CD8-positive, alpha-beta memory T cell (primary cell): ENCODE measurements around the gene ARHGEF26. TPM values are rescaled to one million over a fixed set of nuclear protein-coding genes. Genes with fewer than 3 reads are reported as not detected.

Experiments used
- CTCF ChIA-PET: fragments of 350-600 bp; sonication (Branson Sonifier 250); formaldehyde crosslinking; loops from one replicate; lab custom pipeline; 2021; ENCODE audit warnings: antibody characterized with exemption; lab: Charles Lee
- POLR2A ChIA-PET: fragments of 350-600 bp; sonication (Branson Sonifier 250); formaldehyde crosslinking; loops from one replicate; lab custom pipeline; 2021; ENCODE audit warnings: antibody characterized with exemption; lab: Charles Lee
- DNase-seq, 5 donors: peaks; one replicate each; pipeline versions ENCODE4 v3.0.0 to v3.0.0-alpha.2; 2020 to 2022; ENCODE audit warnings: mixed read lengths in 1 of 5
- H3K27ac ChIP-seq: one replicate; pipeline ENCODE4 v1.7.0; 2013; ENCODE audit warnings: low read depth, mild to moderate bottlenecking, low read length, moderate library complexity
- H3K27me3 ChIP-seq: 2 replicates; pipeline ENCODE4 v1.7.0; 2013; ENCODE audit warnings: low read length, mild to moderate bottlenecking; ENCODE audit not compliant: insufficient read depth, poor library complexity, severe bottlenecking
- H3K36me3 ChIP-seq: 2 replicates; pipeline ENCODE4 v1.7.0; 2013; ENCODE audit warnings: mild to moderate bottlenecking, low read length, moderate library complexity; ENCODE audit not compliant: insufficient read depth
- H3K4me1 ChIP-seq: 2 replicates; pipeline ENCODE4 v1.7.0; 2013; ENCODE audit warnings: mild to moderate bottlenecking, low read length, moderate library complexity; ENCODE audit not compliant: insufficient read depth
- H3K4me3 ChIP-seq: 2 replicates; pipeline ENCODE4 v1.7.0; 2013; ENCODE audit warnings: mild to moderate bottlenecking, low read length
- H3K9me3 ChIP-seq: 2 replicates; pipeline ENCODE4 v1.7.0; 2013; ENCODE audit warnings: mild to moderate bottlenecking, low read length
- H3K27ac Mint-ChIP-seq, 8 donors: one replicate each; pipeline ENCODE4 v1.8.0; 2020 to 2021; ENCODE audit warnings: mixed read lengths in 8 of 8, mild to moderate bottlenecking in 6 of 8, inconsistent platforms in 3 of 8, moderate library complexity in 3 of 8
- H3K27me3 Mint-ChIP-seq, 2 donors: one replicate each; pipeline ENCODE4 v1.8.0; 2020 to 2021; ENCODE audit warnings: mixed read lengths in 2 of 2, mild to moderate bottlenecking in 1 of 2, moderate library complexity in 1 of 2
- H3K36me3 Mint-ChIP-seq, 3 donors: one replicate each; pipeline ENCODE4 v1.8.0; 2020 to 2021; ENCODE audit warnings: mixed read lengths in 3 of 3, inconsistent platforms in 1 of 3, mild to moderate bottlenecking in 1 of 3
- H3K4me1 Mint-ChIP-seq, 3 donors: one replicate each; pipeline ENCODE4 v1.8.0; 2020 to 2021; ENCODE audit warnings: mixed read lengths in 3 of 3, inconsistent platforms in 1 of 3, mild to moderate bottlenecking in 1 of 3
- H3K4me3 Mint-ChIP-seq, 7 donors: one replicate each; pipeline ENCODE4 v1.8.0; 2020 to 2021; ENCODE audit warnings: mixed read lengths in 7 of 7, mild to moderate bottlenecking in 6 of 7, moderate library complexity in 4 of 7, inconsistent platforms in 2 of 7
- H3K9me3 Mint-ChIP-seq, 5 donors: one replicate each; pipeline ENCODE4 v1.8.0; 2020 to 2022; ENCODE audit warnings: mixed read lengths in 5 of 5, mild to moderate bottlenecking in 3 of 5, moderate library complexity in 2 of 5, inconsistent platforms in 1 of 5
- polyA plus RNA-seq: library from polyadenylated mRNA; unstranded; fragments of 300-500 nt; fragmentation: Illumina TruSeq; gene quantifications from one replicate; pipeline ENCODE4 v1.2.3, GENCODE V29; 2021
- total RNA-seq, 2 experiments: library from RNA; stranded (reverse); gene quantifications; one replicate each; pipeline ENCODE4 v1.2.3, GENCODE V29; 2021

The ARHGEF26 gene, protein sequence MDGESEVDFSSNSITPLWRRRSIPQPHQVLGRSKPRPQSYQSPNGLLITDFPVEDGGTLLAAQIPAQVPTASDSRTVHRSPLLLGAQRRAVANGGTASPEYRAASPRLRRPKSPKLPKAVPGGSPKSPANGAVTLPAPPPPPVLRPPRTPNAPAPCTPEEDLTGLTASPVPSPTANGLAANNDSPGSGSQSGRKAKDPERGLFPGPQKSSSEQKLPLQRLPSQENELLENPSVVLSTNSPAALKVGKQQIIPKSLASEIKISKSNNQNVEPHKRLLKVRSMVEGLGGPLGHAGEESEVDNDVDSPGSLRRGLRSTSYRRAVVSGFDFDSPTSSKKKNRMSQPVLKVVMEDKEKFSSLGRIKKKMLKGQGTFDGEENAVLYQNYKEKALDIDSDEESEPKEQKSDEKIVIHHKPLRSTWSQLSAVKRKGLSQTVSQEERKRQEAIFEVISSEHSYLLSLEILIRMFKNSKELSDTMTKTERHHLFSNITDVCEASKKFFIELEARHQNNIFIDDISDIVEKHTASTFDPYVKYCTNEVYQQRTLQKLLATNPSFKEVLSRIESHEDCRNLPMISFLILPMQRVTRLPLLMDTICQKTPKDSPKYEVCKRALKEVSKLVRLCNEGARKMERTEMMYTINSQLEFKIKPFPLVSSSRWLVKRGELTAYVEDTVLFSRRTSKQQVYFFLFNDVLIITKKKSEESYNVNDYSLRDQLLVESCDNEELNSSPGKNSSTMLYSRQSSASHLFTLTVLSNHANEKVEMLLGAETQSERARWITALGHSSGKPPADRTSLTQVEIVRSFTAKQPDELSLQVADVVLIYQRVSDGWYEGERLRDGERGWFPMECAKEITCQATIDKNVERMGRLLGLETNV
- total RNA-seq (under 1 TPM; 0.09 to 0.13 TPM), polyA plus RNA-seq (0.08 TPM)

DNA sequence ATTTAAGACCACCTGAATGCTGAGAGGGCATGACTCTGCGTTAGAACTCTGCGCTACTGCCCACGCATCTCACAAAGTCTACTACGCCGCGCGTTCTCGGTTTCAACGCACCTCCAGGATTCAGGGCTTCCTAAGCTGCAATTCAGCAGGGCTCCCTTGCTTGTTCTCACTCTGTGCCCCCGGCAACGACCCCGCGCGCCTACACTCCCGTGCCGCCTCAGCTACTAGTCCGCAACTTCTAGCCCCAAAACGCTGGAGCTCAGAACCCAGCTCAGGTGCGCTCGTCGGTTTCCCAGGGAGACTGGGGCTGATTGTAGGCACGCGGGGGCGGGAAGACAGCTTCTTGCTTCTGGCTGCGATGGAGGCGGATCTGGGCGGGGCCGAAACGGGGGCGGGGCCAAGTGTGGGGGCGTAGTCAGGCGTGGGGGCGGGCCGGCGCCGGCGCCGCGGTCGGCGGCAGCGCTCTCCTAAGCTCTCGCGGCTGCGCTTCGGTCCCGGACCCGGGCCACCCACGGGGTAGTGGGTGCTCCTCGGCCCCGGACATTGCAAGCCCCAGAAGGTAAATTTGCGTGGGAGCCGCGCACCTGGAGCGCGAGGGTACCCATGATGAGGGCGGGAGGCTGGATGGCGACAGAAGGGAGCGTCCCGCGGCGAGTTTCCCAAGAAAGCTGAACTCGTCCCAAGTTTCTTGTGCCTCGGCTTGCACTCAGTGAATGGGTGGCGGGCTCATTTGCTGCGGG is at the start of gene ARHGEF26:
Gene ARHGEF26 (plus strand): TSS at position 430 of the 740 bp plus-strand sequence. CDS start 603 bp downstream, outside the sequence.
- DNase-seq = peak; percentile 23 to 65 (median 38)
- peak within 1 kb of the TSS; percentile 50 for H3K4me3 ChIP-seq
- no peak within 1 kb of the TSS for H3K27ac ChIP-seq
- Mint-ChIP-seq H3K4me1 (peaks cover 19 to 29% (median 22%) of the 10 kb centered on the region in 3 donors), H3K27ac (peak within 1 kb of the TSS in 2 of 8 donors; percentile 12 to 48), H3K4me3 (peak within 1 kb of the TSS; percentile 49 to 88 (median 75)), H3K9me3 (peaks cover 0 to 3% (median 0%) of the 10 kb centered on the region in 5 donors), H3K36me3 (peaks cover 0 to 3% (median 0%) of the 10 kb centered on the region in 3 donors), H3K27me3 (peaks cover 33 to 75% of the 10 kb centered on the region in 2 donors)
- H3K4me1 ChIP-seq = no peaks in the 10 kb centered on the region
- no peaks in the 10 kb centered on the region for H3K9me3 ChIP-seq
- H3K36me3 ChIP-seq = no peaks in the 10 kb centered on the region
- ChIA-PET POLR2A (no interaction called here), CTCF (interaction anchor here (0.9 kb wide), 1 partner anchor 15 kb away, joined by 3 read pairs; no protein-coding TSS in a partner anchor)
- H3K27me3 ChIP-seq = peaks cover 5% of the 10 kb centered on the region

DNA sequence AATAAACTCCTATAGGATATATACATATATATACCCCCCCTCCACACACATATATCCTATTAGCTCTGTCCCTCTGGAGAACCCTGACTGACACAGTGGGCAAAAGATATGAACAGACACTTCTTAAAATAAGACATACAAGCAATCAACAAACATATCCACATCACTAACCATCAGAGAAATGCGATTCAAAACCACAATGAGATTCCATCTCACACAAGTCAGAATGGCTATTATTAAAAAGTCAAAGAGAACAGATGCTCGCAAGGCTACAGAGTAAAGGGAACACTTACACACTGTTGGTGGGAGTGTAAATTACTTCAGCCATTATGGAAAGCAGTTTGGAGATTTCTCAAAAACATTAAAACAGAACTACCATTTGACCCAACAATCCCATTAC is 46.2 kb upstream of the ARHGEF26 start:
- no peak for DNase-seq
- ChIA-PET POLR2A (no interaction called here), CTCF (no interaction called here)
- H3K4me3 Mint-ChIP-seq = no peak overlapping the region
- H3K36me3 Mint-ChIP-seq = no peaks in the 10 kb centered on the region
- no peak overlapping the region for H3K4me3 ChIP-seq
- no peaks in the 10 kb centered on the region for H3K4me1 Mint-ChIP-seq
- H3K27ac ChIP-seq = no peak overlapping the region
- H3K4me1 ChIP-seq = no peaks in the 10 kb centered on the region
- H3K27me3 Mint-ChIP-seq = no peaks in the 10 kb centered on the region
- no peaks in the 10 kb centered on the region for H3K36me3 ChIP-seq
- peaks cover 0 to 4% (median 2%) of the 10 kb centered on the region in 5 donors for H3K9me3 Mint-ChIP-seq
- H3K9me3 ChIP-seq = no peaks in the 10 kb centered on the region
- H3K27ac Mint-ChIP-seq = no peak overlapping the region
- H3K27me3 ChIP-seq = no peaks in the 10 kb centered on the region

DNA sequence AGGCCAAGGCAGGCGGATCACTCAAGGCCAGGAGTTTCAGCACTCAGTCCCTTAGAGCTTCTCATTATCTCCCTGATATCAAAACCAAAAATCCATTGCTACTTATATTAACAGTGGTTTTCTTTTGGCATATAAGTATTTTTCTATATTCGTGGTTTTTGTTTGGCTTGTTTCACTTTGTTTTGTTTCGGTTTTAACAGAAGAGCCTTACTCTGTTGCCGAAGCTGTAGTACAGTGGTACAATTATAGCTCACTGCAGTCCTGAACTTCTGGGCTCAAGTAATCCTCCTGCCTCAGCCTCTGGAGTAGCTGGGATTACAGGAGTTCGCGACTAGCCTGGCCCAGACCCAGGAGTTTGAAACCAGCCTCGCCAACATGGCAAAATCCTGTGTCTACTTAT is 42.5 kb upstream of the ARHGEF26 start:
- H3K9me3 ChIP-seq = no peaks in the 10 kb centered on the region
- H3K27ac Mint-ChIP-seq = peak overlapping the region in 1 of 8 donors; percentile 70
- DNase-seq = no peak
- H3K27me3 ChIP-seq = no peaks in the 10 kb centered on the region
- H3K27me3 Mint-ChIP-seq = no peaks in the 10 kb centered on the region
- peaks cover 0 to 3% (median 2%) of the 10 kb centered on the region in 5 donors for H3K9me3 Mint-ChIP-seq
- ChIA-PET POLR2A (no interaction called here), CTCF (no interaction called here)
- H3K4me3 ChIP-seq = no peak overlapping the region
- no peaks in the 10 kb centered on the region for H3K4me1 Mint-ChIP-seq
- H3K27ac ChIP-seq = no peak overlapping the region
- H3K36me3 ChIP-seq = no peaks in the 10 kb centered on the region
- no peak overlapping the region for H3K4me3 Mint-ChIP-seq
- H3K36me3 Mint-ChIP-seq = no peaks in the 10 kb centered on the region
- H3K4me1 ChIP-seq = no peaks in the 10 kb centered on the region

DNA sequence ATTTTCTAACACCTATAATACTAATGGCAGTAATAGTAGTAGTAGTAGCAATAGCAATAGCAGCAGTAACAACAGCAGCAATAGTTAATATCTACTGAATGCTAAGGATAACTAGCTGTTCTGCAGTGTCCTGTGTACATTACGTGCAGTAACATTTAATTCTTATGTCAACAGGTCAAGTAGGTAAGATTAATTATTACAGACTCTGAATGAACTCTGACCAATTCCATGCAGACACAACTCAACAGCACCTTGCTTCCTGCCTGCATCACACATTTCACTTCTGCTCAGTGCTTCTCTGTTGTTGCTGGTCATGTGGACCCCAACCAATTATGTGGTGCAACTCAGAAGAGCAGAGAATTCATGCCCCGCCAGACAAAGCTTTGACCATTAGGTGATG is 39.9 kb upstream of the ARHGEF26 start:
- DNase-seq = no peak
- H3K4me3 ChIP-seq = no peak overlapping the region
- Mint-ChIP-seq H3K36me3 (no peaks in the 10 kb centered on the region), H3K4me3 (no peak overlapping the region), H3K27ac (no peak overlapping the region), H3K4me1 (no peaks in the 10 kb centered on the region), H3K27me3 (no peaks in the 10 kb centered on the region), H3K9me3 (peaks cover 0 to 3% (median 2%) of the 10 kb centered on the region in 5 donors)
- H3K27ac ChIP-seq = no peak overlapping the region
- H3K27me3 ChIP-seq = no peaks in the 10 kb centered on the region
- ChIA-PET POLR2A (no interaction called here), CTCF (no interaction called here)
- H3K9me3 ChIP-seq = no peaks in the 10 kb centered on the region
- H3K4me1 ChIP-seq = no peaks in the 10 kb centered on the region
- no peaks in the 10 kb centered on the region for H3K36me3 ChIP-seq

DNA sequence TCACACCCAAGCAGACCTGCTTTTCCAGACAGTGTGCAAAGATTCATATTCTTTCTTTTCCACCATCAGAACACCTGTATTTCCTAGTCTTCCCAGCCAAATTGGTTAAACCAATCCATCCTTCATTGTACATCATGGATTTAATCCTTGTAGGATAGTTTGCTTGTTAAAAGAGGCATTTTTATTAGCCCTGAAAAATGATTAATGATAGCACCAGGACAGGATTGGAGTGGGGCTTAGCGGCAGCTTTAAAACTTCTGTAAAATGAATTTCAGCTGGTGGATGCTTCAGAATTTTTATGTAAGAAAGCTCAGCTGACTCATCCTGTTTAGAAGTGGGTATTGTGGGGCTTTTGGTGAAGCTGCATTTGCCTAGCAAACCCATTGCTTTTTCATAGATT is 36.1 kb upstream of the ARHGEF26 start:
- H3K27ac ChIP-seq = no peak overlapping the region
- H3K27me3 ChIP-seq = no peaks in the 10 kb centered on the region
- H3K27me3 Mint-ChIP-seq = peaks cover 2 to 3% of the 10 kb centered on the region in 2 donors
- ChIA-PET CTCF (no interaction called here), POLR2A (no interaction called here)
- H3K36me3 ChIP-seq = no peaks in the 10 kb centered on the region
- H3K4me3 ChIP-seq = no peak overlapping the region
- H3K27ac Mint-ChIP-seq = no peak overlapping the region
- DNase-seq = no peak
- peaks cover 0 to 3% (median 2%) of the 10 kb centered on the region in 5 donors for H3K9me3 Mint-ChIP-seq
- H3K36me3 Mint-ChIP-seq = no peaks in the 10 kb centered on the region
- H3K4me1 ChIP-seq = no peaks in the 10 kb centered on the region
- no peak overlapping the region for H3K4me3 Mint-ChIP-seq
- no peaks in the 10 kb centered on the region for H3K9me3 ChIP-seq
- H3K4me1 Mint-ChIP-seq = no peaks in the 10 kb centered on the region

DNA sequence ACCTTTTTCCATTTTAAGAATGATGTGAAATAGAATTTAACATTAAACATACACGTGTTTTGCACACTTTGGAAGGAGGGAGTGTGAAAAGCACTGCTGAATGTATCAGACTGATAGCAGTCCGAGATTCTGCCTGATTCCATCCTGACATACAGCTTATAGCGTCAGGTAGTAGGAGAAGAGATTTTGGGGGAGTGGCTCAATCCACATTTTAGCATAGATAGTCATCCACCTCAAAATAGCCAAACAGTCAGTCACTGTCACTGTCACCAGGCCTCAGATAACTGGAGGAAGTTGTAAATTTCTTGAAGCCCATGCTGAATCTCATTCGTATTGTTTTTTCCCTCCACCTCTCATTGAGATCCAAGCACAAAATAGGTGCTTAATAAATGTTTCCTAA is 35.4 kb upstream of the ARHGEF26 start:
- Mint-ChIP-seq H3K27me3 (peaks cover 2 to 3% of the 10 kb centered on the region in 2 donors), H3K9me3 (peaks cover 0 to 3% (median 2%) of the 10 kb centered on the region in 5 donors), H3K4me1 (no peaks in the 10 kb centered on the region), H3K27ac (no peak overlapping the region), H3K36me3 (no peaks in the 10 kb centered on the region), H3K4me3 (no peak overlapping the region)
- CTCF ChIA-PET = no interaction called here
- Histone ChIP-seq H3K36me3 (no peaks in the 10 kb centered on the region), H3K27ac (no peak overlapping the region), H3K9me3 (no peaks in the 10 kb centered on the region), H3K4me1 (no peaks in the 10 kb centered on the region), H3K4me3 (no peak overlapping the region), H3K27me3 (no peaks in the 10 kb centered on the region)
- POLR2A ChIA-PET = no interaction called here
- DNase-seq = no peak

DNA sequence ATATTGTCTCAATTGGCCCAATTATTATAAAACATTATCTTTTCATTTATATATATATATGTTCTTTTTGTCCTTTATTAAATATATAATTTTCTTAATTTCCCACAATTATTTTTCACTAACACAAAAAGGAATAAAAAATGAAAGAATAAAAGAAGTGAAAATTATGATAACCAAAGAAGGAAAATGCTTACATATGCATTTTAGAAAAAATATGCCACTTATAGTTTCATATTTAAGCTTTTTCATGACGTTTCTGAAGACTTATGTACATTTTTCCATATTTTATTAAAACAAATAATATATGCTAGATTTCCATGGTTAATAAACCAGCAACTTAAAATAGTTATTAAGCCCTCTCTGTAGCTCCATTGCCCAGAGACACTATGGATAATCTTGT is 34.9 kb upstream of the ARHGEF26 start:
- Mint-ChIP-seq H3K4me1 (no peaks in the 10 kb centered on the region), H3K27ac (no peak overlapping the region), H3K9me3 (peaks cover 0 to 3% (median 0%) of the 10 kb centered on the region in 5 donors), H3K27me3 (peaks cover 2 to 3% of the 10 kb centered on the region in 2 donors), H3K36me3 (no peaks in the 10 kb centered on the region), H3K4me3 (no peak overlapping the region)
- no peak for DNase-seq
- no peaks in the 10 kb centered on the region for H3K36me3 ChIP-seq
- CTCF ChIA-PET = no interaction called here
- H3K4me3 ChIP-seq = no peak overlapping the region
- no peaks in the 10 kb centered on the region for H3K4me1 ChIP-seq
- H3K27ac ChIP-seq = no peak overlapping the region
- H3K27me3 ChIP-seq = no peaks in the 10 kb centered on the region
- POLR2A ChIA-PET = no interaction called here
- no peaks in the 10 kb centered on the region for H3K9me3 ChIP-seq
